Ecto neural progenitor cell (in vitro differentiated cells): ENCODE data around the gene CAMTA1.

Source experiments
- DNase-seq: peaks from one replicate; pipeline ENCODE4 v3.0.0-alpha.2; 2018; ENCODE audit warnings: low spot score

Gene CAMTA1

GRCh38 chr1:6928106-6928885, 143.0 kb downstream of the CAMTA1 start:
- no peak for DNase-seq

- no peak for DNase-seq
Observed at GRCh38 chr1:6930732-6931300, 145.6 kb downstream of the CAMTA1 start.

- DNase-seq, result no peak
Observed at GRCh38 chr1:6935361-6935883, 150.2 kb downstream of the CAMTA1 start.

GRCh38 chr1:6935911-6936690, 150.8 kb downstream of the CAMTA1 start:
- no peak for DNase-seq

GRCh38 chr1:6937048-6937447, 151.8 kb downstream of the CAMTA1 start:
- DNase-seq, result no peak

- DNase-seq, result no peak
Observed at GRCh38 chr1:6939363-6939762, 154.1 kb downstream of the CAMTA1 start.

GRCh38 chr1:6941786-6942185, 156.5 kb downstream of the CAMTA1 start:
- peak; percentile 39 for DNase-seq

GRCh38 chr1:6942990-6943389, 157.7 kb downstream of the CAMTA1 start:
- DNase-seq, result no peak

- peak; percentile 32 for DNase-seq
Observed at GRCh38 chr1:6944434-6944833, 159.2 kb downstream of the CAMTA1 start.

- DNase-seq, result no peak
Observed at GRCh38 chr1:6947952-6948351, 162.7 kb downstream of the CAMTA1 start.

- DNase-seq, result no peak
Observed at GRCh38 chr1:6948416-6948815, 163.2 kb downstream of the CAMTA1 start.

- no peak for DNase-seq
Observed at GRCh38 chr1:6948861-6949260, 163.6 kb downstream of the CAMTA1 start.

GRCh38 chr1:6950001-6950765, 164.9 kb downstream of the CAMTA1 start:
- DNase-seq, result peak; percentile 54

GRCh38 chr1:6951536-6951935, 166.3 kb downstream of the CAMTA1 start:
- DNase-seq, result no peak

- peak; percentile 40 for DNase-seq
Observed at GRCh38 chr1:6953216-6953615, 168.0 kb downstream of the CAMTA1 start.

- peak; percentile 37 for DNase-seq
Observed at GRCh38 chr1:6953907-6954364, 168.7 kb downstream of the CAMTA1 start.

GRCh38 chr1:6954591-6954990, 169.3 kb downstream of the CAMTA1 start:
- DNase-seq, result peak; percentile 50

- DNase-seq, result peak; percentile 45
Observed at GRCh38 chr1:6955357-6956094, 170.3 kb downstream of the CAMTA1 start.

GRCh38 chr1:6956488-6957159, 171.4 kb downstream of the CAMTA1 start:
- DNase-seq, result peak; percentile 45

- DNase-seq, result no peak
Observed at GRCh38 chr1:6957341-6957740, 172.1 kb downstream of the CAMTA1 start.
